H1 (cell line): ENCODE data around the gene CCDC106. TPM values are rescaled to one million over a fixed set of nuclear protein-coding genes. Genes with fewer than 3 reads are reported as not detected.

Source experiments
- CTCF ChIA-PET: fragments of 300-600 bp; sonication (Branson Sonifier 250); formaldehyde crosslinking; loops from one replicate; lab custom pipeline; 2021; ENCODE audit not compliant: partially characterized antibody; lab: Charles Lee
- POLR2A ChIA-PET: fragments of 300-600 bp; sonication (Branson Sonifier 250); formaldehyde crosslinking; loops from one replicate; lab custom pipeline; 2021; ENCODE audit warnings: inconsistent platforms; ENCODE audit not compliant: partially characterized antibody; lab: Charles Lee
- DNase-seq, 2 experiments: peaks; one replicate each; pipeline versions ENCODE4 v3.0.0 to v3.0.0-alpha.2; 2010 to 2022; ENCODE audit warnings: low spot score in 2 of 2, low read depth in 1 of 2, mixed read lengths in 1 of 2
- FAIRE-seq: peaks from 2 replicates; lab custom pipeline; 2011; peaks lifted over from hg19 to GRCh38; lab: Jason Lieb, UNC
- H2AFZ ChIP-seq: 2 replicates; pipeline ENCODE4 v1.8.1; 2012; ENCODE audit warnings: low read length, inconsistent platforms
- H2AK5ac ChIP-seq: 2 replicates; pipeline ENCODE4 v1.6.1; 2013; ENCODE audit warnings: low read depth, low read length
- H2BK120ac ChIP-seq: replicated peaks from 2 replicates; pipeline ENCODE3; 2013; ENCODE audit warnings: low read depth, low read length, inconsistent platforms
- H2BK12ac ChIP-seq: 2 replicates; pipeline ENCODE4 v1.6.1; 2013; ENCODE audit warnings: low read depth, low read length
- H2BK15ac ChIP-seq: 2 replicates; pipeline ENCODE4 v1.6.1; 2013; ENCODE audit warnings: low read length
- H2BK20ac ChIP-seq: 2 replicates; pipeline ENCODE4 v1.6.1; 2013; ENCODE audit warnings: low read length
- H2BK5ac ChIP-seq: 2 replicates; pipeline ENCODE4 v1.6.1; 2013; ENCODE audit warnings: low read depth, low read length
- H3K14ac ChIP-seq: 2 replicates; pipeline ENCODE4 v1.6.1; 2013; ENCODE audit warnings: inconsistent platforms; ENCODE audit not compliant: insufficient read length
- H3K18ac ChIP-seq: 2 replicates; pipeline ENCODE4 v1.6.1; 2013; ENCODE audit warnings: low read length; ENCODE audit errors: extremely low read depth
- H3K23ac ChIP-seq: 2 replicates; pipeline ENCODE4 v1.6.1; 2013; ENCODE audit warnings: inconsistent platforms; ENCODE audit not compliant: insufficient read length
- H3K23me2 ChIP-seq: 2 replicates; pipeline ENCODE4 v1.6.1; 2013; ENCODE audit warnings: low read depth, low read length
- H3K27ac ChIP-seq: 2 replicates; pipeline ENCODE4 v1.6.1; 2011; ENCODE audit warnings: low read depth, low read length, inconsistent platforms
- H3K27me3 ChIP-seq, 4 experiments: replicated peaks in 1 of 4; 1 replicate in 1 of 4; 2 replicates in 3 of 4; pipeline versions ENCODE4 v1.6.1 to v1.8.1; 2011 to 2013; ENCODE audit warnings: low read length in 3 of 4, mild to moderate bottlenecking in 3 of 4, inconsistent platforms in 2 of 4, mixed read lengths in 2 of 4, moderate library complexity in 1 of 4; ENCODE audit not compliant: control insufficient read depth in 3 of 4, insufficient read depth in 3 of 4; ENCODE audit errors: extremely low read depth in 1 of 4
- H3K36me3 ChIP-seq, 4 experiments: 2 replicates each; pipeline versions ENCODE4 v1.6.1 to v1.8.1; 2011 to 2013; ENCODE audit warnings: mild to moderate bottlenecking in 4 of 4, low read length in 3 of 4, moderate library complexity in 2 of 4, control low read depth in 1 of 4, inconsistent platforms in 1 of 4; ENCODE audit not compliant: insufficient read depth in 4 of 4, control insufficient read depth in 2 of 4
- H3K4ac ChIP-seq: replicated peaks from 2 replicates; pipeline ENCODE3; 2013; ENCODE audit warnings: low read length, low read depth, mixed read lengths, inconsistent platforms; ENCODE audit not compliant: insufficient read length
- H3K4me1 ChIP-seq, 4 experiments: replicated peaks in 1 of 4; 1 replicate in 1 of 4; 2 replicates in 3 of 4; pipeline versions ENCODE4 v1.6.1 to v1.8.1; 2011 to 2013; ENCODE audit warnings: low read length in 3 of 4, inconsistent platforms in 2 of 4, mixed read lengths in 1 of 4; ENCODE audit not compliant: insufficient read depth in 4 of 4, control insufficient read depth in 3 of 4
- H3K4me2 ChIP-seq, 2 experiments: 2 replicates each; pipeline versions ENCODE4 v1.6.1 to v1.8.1; 2011 to 2013; ENCODE audit warnings: low read depth in 2 of 2, low read length in 2 of 2, control low read depth in 1 of 2, inconsistent platforms in 1 of 2, mild to moderate bottlenecking in 1 of 2; ENCODE audit not compliant: insufficient read depth in 1 of 2
- H3K4me3 ChIP-seq, 4 experiments: fragments of 200-600, 300-600 bp in 1 of 4; sonication (generic), shearing (Covaris generic), sonication (Bioruptor Twin) in 1 of 4; 2 replicates each; pipeline versions ENCODE4 v1.5.1 to v1.8.1; 2011 to 2016; ENCODE audit warnings: low read length in 4 of 4, low read depth in 3 of 4, control low read depth in 2 of 4, inconsistent platforms in 2 of 4, mild to moderate bottlenecking in 2 of 4, mixed read lengths in 1 of 4, moderate library complexity in 1 of 4; ENCODE audit not compliant: insufficient read depth in 2 of 4; ENCODE audit errors: extremely low read depth in 1 of 4
- H3K56ac ChIP-seq: replicated peaks from 2 replicates; pipeline ENCODE3; 2013; ENCODE audit warnings: low read depth, mild to moderate bottlenecking, mixed read lengths, low read length, inconsistent platforms; ENCODE audit not compliant: insufficient read length
- H3K79me1 ChIP-seq: 2 replicates; pipeline ENCODE4 v1.6.1; 2013; ENCODE audit warnings: low read depth, low read length, control low read depth
- H3K79me2 ChIP-seq, 2 experiments: 2 replicates each; pipeline versions ENCODE4 v1.6.1 to v1.8.1; 2012 to 2013; ENCODE audit warnings: low read length in 2 of 2, mild to moderate bottlenecking in 2 of 2, inconsistent platforms in 1 of 2; ENCODE audit not compliant: insufficient read depth in 2 of 2, control insufficient read depth in 1 of 2
- H3K9ac ChIP-seq, 4 experiments: replicated peaks in 1 of 4; 1 replicate in 1 of 4; 2 replicates in 3 of 4; pipeline versions ENCODE4 v1.6.1 to v1.8.1; 2011 to 2013; ENCODE audit warnings: low read depth in 3 of 4, low read length in 3 of 4, control low read depth in 2 of 4, mild to moderate bottlenecking in 2 of 4, moderate library complexity in 2 of 4, inconsistent platforms in 1 of 4; ENCODE audit errors: extremely low read depth in 1 of 4
- H3K9me3 ChIP-seq, 2 experiments: 2 replicates each; pipeline versions ENCODE4 v1.6.1 to v1.8.1; 2012 to 2013; ENCODE audit warnings: mild to moderate bottlenecking in 2 of 2, moderate library complexity in 2 of 2, control low read depth in 1 of 2, inconsistent platforms in 1 of 2, low read depth in 1 of 2, low read length in 1 of 2, mixed read lengths in 1 of 2; ENCODE audit not compliant: insufficient read depth in 2 of 2
- H4K20me1 ChIP-seq, 2 experiments: replicated peaks in 1 of 2; 2 replicates each; pipeline versions ENCODE3 to v1.8.1; 2011 to 2013; ENCODE audit warnings: inconsistent platforms in 2 of 2, low read length in 2 of 2, mild to moderate bottlenecking in 1 of 2; ENCODE audit not compliant: insufficient read depth in 2 of 2, control insufficient read depth in 1 of 2
- H4K5ac ChIP-seq: 2 replicates; pipeline ENCODE4 v1.6.1; 2013; ENCODE audit warnings: low read length, low read depth, mixed read lengths, inconsistent platforms; ENCODE audit not compliant: insufficient read length
- H4K8ac ChIP-seq: 2 replicates; pipeline ENCODE4 v1.8.0; 2013; ENCODE audit warnings: mild to moderate bottlenecking, moderate library complexity, low read length, inconsistent platforms; ENCODE audit not compliant: insufficient read depth; ENCODE audit errors: extremely low read depth
- H4K91ac ChIP-seq: replicated peaks from 2 replicates; pipeline ENCODE3; 2013; ENCODE audit warnings: low read length, mixed read lengths, inconsistent platforms; ENCODE audit not compliant: insufficient read length
- CBX8 ChIP-seq: fragments of 300-800, 300-1000 bp; sonication (generic); IDR thresholded peaks from 2 replicates; pipeline ENCODE4 v1.7.1; 2016; ENCODE audit warnings: low read depth, low read length, borderline replicate concordance
- CTBP2 ChIP-seq: IDR thresholded peaks from 2 replicates; pipeline ENCODE4 v1.7.0; 2011; ENCODE audit warnings: borderline replicate concordance, mild to moderate bottlenecking, moderate library complexity, mixed read lengths, low read length; ENCODE audit not compliant: insufficient read depth, insufficient read length
- HDAC6 ChIP-seq: IDR thresholded peaks from one replicate; pipeline ENCODE4 v1.7.1; 2012; ENCODE audit warnings: low read depth, mild to moderate bottlenecking, inconsistent platforms, low read length, moderate library complexity
- JUND ChIP-seq: IDR thresholded peaks from 2 replicates; pipeline ENCODE4 v1.6.1; 2011; ENCODE audit warnings: mild to moderate bottlenecking, improper control_type of control experiment, low read length
- KDM1A ChIP-seq: fragments of 200-600, 300-600 bp; sonication (generic); IDR thresholded peaks from 2 replicates; pipeline ENCODE4 v1.7.1; 2016; ENCODE audit warnings: mild to moderate bottlenecking, low read length, borderline replicate concordance
- KDM4A ChIP-seq: IDR thresholded peaks from one replicate; pipeline ENCODE4 v1.7.1; 2012; ENCODE audit warnings: low read depth, mild to moderate bottlenecking, moderate library complexity, low read length, inconsistent platforms; ENCODE audit not compliant: severe bottlenecking
- RAD21 ChIP-seq, 2 experiments: IDR thresholded peaks in 1 of 2; conservative IDR thresholded peaks in 1 of 2; 2 replicates each; pipeline ENCODE4 v1.6.1; 2011; ENCODE audit warnings: low read depth in 2 of 2, low read length in 2 of 2, improper control_type of control experiment in 1 of 2, inconsistent platforms in 1 of 2, mild to moderate bottlenecking in 1 of 2, moderate library complexity in 1 of 2
- SP4 ChIP-seq: IDR thresholded peaks from 2 replicates; pipeline ENCODE4 v1.6.1; 2012; ENCODE audit warnings: low read length, inconsistent platforms
- TEAD4 ChIP-seq: IDR thresholded peaks from 2 replicates; pipeline ENCODE4 v1.6.1; 2012; ENCODE audit warnings: low read depth, low read length, inconsistent platforms, mixed read lengths
- ZNF274 ChIP-seq: IDR thresholded peaks from 2 replicates; pipeline ENCODE4 v1.7.0; 2012; ENCODE audit warnings: low read length, borderline replicate concordance; ENCODE audit errors: extremely low read depth
- WGBS, 2 experiments: shearing (Covaris generic) in 1 of 2; methylation state at CpG; one replicate each; pipeline versions ENCODE4 v1.1.6 to v1.1.7; 2013 to 2015; ENCODE audit warnings: low lambda C conversion rate in 2 of 2, mixed read lengths in 2 of 2, inconsistent platforms in 1 of 2, low coverage in 1 of 2, missing lambda C conversion rate in 1 of 2; ENCODE audit not compliant: insufficient replicate concordance in 2 of 2, insufficient coverage in 1 of 2, insufficient read length in 1 of 2; ENCODE audit errors: extremely low coverage in 1 of 2, missing lambda C conversion rate in 1 of 2; 5-methylcytosine and 5-hydroxymethylcytosine counted together
- polyA plus RNA-seq, 7 experiments: library from polyadenylated mRNA; depleted of rRNA in 3 of 7; stranded (reverse) in 5 of 7; unstranded in 2 of 7; fragments of >200 nt in 5 of 7; fragments of 200-250 nt in 2 of 7; gene quantifications; 1 replicate in 5 of 7; 2 replicates in 1 of 7; 4 replicates in 1 of 7; pipeline versions ENCODE4 v1.2.1 to v1.2.3, GENCODE V29; 2011 to 2013; ENCODE audit warnings: missing spikeins in 2 of 7, mixed read lengths in 2 of 7
- total RNA-seq: library from RNA; stranded (reverse); fragmentation: NEBNext Ultra II Directional; extraction: Animal tissue kit (Norgen Biotek cat#: 25700); gene quantifications from 2 replicates; pipeline ENCODE4 v1.2.1, GENCODE V29; 2021

The CCDC106 gene
- total and polyA plus RNA-seq, 2 of the 8 experiments (the other 6 are each of a cell fraction or from before 2014, with no cell fraction given) = 12.0 to 20.1 TPM

DNA sequence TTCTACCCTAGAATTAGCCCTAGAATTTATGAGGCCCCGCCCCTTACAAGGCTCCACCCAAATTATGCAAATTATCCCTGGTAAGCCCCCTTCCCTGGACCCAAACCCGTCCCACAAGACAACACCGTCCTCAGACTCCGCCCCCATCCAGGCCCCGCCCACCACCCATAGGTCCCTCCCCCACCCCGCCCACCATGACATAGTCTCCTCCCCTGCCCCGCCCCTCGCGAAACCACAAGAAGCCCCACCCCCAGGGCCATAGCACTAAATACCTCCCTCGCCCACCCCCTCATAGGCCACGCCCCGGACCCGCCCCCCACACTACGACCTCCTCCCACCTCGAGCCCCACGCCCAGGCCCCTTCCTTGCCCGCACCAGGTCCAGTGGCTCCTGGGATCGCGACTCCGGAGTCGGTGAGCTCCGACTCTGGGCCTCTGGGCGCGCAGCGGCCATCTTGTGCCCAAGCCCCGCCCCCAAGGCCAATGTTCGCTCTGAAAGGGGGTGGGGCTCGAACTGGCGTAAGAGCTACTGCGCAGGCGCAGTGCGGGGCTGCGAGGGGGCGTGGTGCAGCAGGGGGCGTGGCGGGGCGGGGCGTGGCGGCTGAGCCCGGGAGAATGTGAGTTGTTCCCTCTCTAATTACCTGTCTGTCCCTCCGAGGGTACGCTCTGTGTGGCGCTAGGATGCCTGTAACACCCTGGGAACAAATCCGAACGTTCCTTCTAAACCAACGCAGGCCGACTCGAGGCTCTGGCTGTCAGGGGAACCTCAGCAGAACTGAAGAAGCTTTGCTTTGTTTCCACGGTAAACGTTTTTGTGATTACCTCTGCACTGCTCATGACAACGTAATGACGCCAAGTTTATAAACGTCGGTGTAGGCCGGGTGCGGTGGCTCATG lies 23.7 kb upstream of the CCDC106 start, which contains the start of gene ZNF784:
Gene ZNF784 (minus strand): TSS at position 458 of the 895 bp plus-strand sequence. CDS start 5 bp downstream, at position 453.
- H2BK5ac ChIP-seq = peak within 1 kb of the TSS; percentile 90
- 11% methylated on average over 33 of the region's 56 CpGs; no CpG with 5 or more reads in 1 of the 2 experiments for whole genome bisulfite sequencing, 2 experiments
- peak within 1 kb of the TSS; percentile 48 to 95 (median 70) for H3K4me3 ChIP-seq
- no peak for TF ChIP-seq CBX8
- no peak for TF ChIP-seq TEAD4
- TF ChIP-seq ZNF274 = no peak
- TF ChIP-seq KDM1A = no peak
- TF ChIP-seq SP4 = peak; percentile 73; the same call in 1 of the 2 replicates
- no peak for TF ChIP-seq CTBP2
- TF ChIP-seq HDAC6 = no peak
- TF ChIP-seq RAD21 (IDR thresholded peaks at IDR 0.05 in 1 of 2, conservative IDR thresholded peaks at IDR 0.05 in 1 of 2; ENCODE audit: low read depth in 2 of 2, low read length in 2 of 2) = no peak
- peak; percentile 43 for TF ChIP-seq KDM4A
- no peak for TF ChIP-seq JUND

More for the DNA sequence above, 23.7 kb upstream of the CCDC106 start, which contains the start of gene ZNF784:
- no peak within 1 kb of the TSS for H3K4ac ChIP-seq
- peaks cover 1 to 5% of the 10 kb centered on the region in 2 experiments for H4K20me1 ChIP-seq
- no peak within 1 kb of the TSS for H4K91ac ChIP-seq
- peak; percentile 87 to 95 for DNase-seq
- H3K14ac ChIP-seq = no peak within 1 kb of the TSS
- no peaks in the 10 kb centered on the region for H3K23me2 ChIP-seq
- H3K9ac ChIP-seq = peak within 1 kb of the TSS; percentile 75 to 83 (median 78)
- H2AK5ac ChIP-seq = no peak within 1 kb of the TSS
- peak within 1 kb of the TSS; percentile 81; the same call in 1 of the 2 replicates for H4K8ac ChIP-seq
- H3K36me3 ChIP-seq = peaks cover 0 to 11% (median 1%) of the 10 kb centered on the region in 4 experiments; a peak in 4 of 8 replicates
- ChIA-PET POLR2A (interaction anchor here (0.6 to 6.8 kb wide), 17 partner anchors 9 to 365 kb away, joined by 3 to 32 read pairs (median 4); partner anchors contain the start of genes CCDC106, FIZ1, ZNF524 and ZNF581), CTCF (interaction anchor here (0.6 to 8.0 kb wide), 5 partner anchors 8 to 551 kb away, joined by 3 to 38 read pairs (median 8); partner anchors contain the start of genes GALP and ZNF865)
- no peaks in the 10 kb centered on the region for H3K27me3 ChIP-seq
- H4K5ac ChIP-seq = peak within 1 kb of the TSS; percentile 92
- H3K18ac ChIP-seq = no peak within 1 kb of the TSS; the same call in 1 of the 2 replicates
- FAIRE-seq = peak; percentile 52
- peak within 1 kb of the TSS; percentile 84; the same call in 1 of the 2 replicates for H3K27ac ChIP-seq
- no peaks in the 10 kb centered on the region for H3K9me3 ChIP-seq
- H2AFZ ChIP-seq = peak within 1 kb of the TSS; percentile 94
- H3K4me2 ChIP-seq = peak within 1 kb of the TSS; percentile 50 to 80
- H3K56ac ChIP-seq = no peak within 1 kb of the TSS
- H3K4me1 ChIP-seq = peaks cover 0 to 3% (median 0%) of the 10 kb centered on the region in 4 experiments; a peak in 3 of 7 replicates
- no peaks in the 10 kb centered on the region for H3K79me2 ChIP-seq
- H2BK12ac ChIP-seq = no peak within 1 kb of the TSS
- H2BK120ac ChIP-seq = no peak within 1 kb of the TSS
- H3K79me1 ChIP-seq = no peaks in the 10 kb centered on the region
- H2BK20ac ChIP-seq = no peak within 1 kb of the TSS
- no peak within 1 kb of the TSS for H2BK15ac ChIP-seq
- H3K23ac ChIP-seq = no peak within 1 kb of the TSS
